HFFc6 (cell line): ENCODE data around the gene NLRP12. TPM values are rescaled to one million over a fixed set of nuclear protein-coding genes. Genes with fewer than 3 reads are reported as not detected.

Source experiments
- DNase-seq: peaks from one replicate; pipeline ENCODE4 v3.0.0-alpha.2; 2018
- H3K27ac Mint-ChIP-seq: 2 replicates; pipeline ENCODE4 v1.8.0; 2020; ENCODE audit warnings: mild to moderate bottlenecking, mixed read lengths
- H3K27me3 Mint-ChIP-seq: 2 replicates; pipeline ENCODE4 v1.8.0; 2021; ENCODE audit warnings: mild to moderate bottlenecking, moderate library complexity, mixed read lengths; ENCODE audit not compliant: insufficient read depth
- H3K36me3 Mint-ChIP-seq: 2 replicates; pipeline ENCODE4 v1.8.0; 2021; ENCODE audit warnings: low read depth, mixed read lengths
- H3K4me1 Mint-ChIP-seq: 2 replicates; pipeline ENCODE4 v1.8.0; 2020; ENCODE audit warnings: low read depth, mixed read lengths
- H3K4me3 Mint-ChIP-seq: 2 replicates; pipeline ENCODE4 v1.8.0; 2020; ENCODE audit warnings: mild to moderate bottlenecking, moderate library complexity, mixed read lengths
- H3K9me3 Mint-ChIP-seq: 2 replicates; pipeline ENCODE4 v1.8.0; 2020; ENCODE audit warnings: mild to moderate bottlenecking, mixed read lengths
- CTCF ChIP-seq: fragments of 200-600 bp; sonication (generic); IDR thresholded peaks from 2 replicates; pipeline ENCODE4 v1.5.0; 2021; ENCODE audit warnings: antibody characterized with exemption, mild to moderate bottlenecking
- total RNA-seq, 6 experiments: library from RNA; stranded (reverse); fragmentation: NEBNext Ultra II Directional; extraction: Animal tissue kit (Norgen Biotek cat#: 25700); gene quantifications; 2 replicates in 1 of 6; 3 replicates in 5 of 6; pipeline ENCODE4 v1.2.3, GENCODE V29; 2021

NLRP12 gene
- total RNA-seq, 6 experiments from 2014 or later, result not detected

GRCh38 chr19:53823380-53824120, 564 bp downstream of the NLRP12 start:
- peaks cover 10% of the 10 kb centered on the region for H3K27me3 Mint-ChIP-seq
- H3K27ac Mint-ChIP-seq, result no peak overlapping the region
- H3K9me3 Mint-ChIP-seq, result no peaks in the 10 kb centered on the region
- no peak overlapping the region for H3K4me3 Mint-ChIP-seq
- no peak for TF ChIP-seq CTCF
- no peak for DNase-seq
- H3K4me1 Mint-ChIP-seq, result no peaks in the 10 kb centered on the region; the same call in 1 of the 2 replicates
- H3K36me3 Mint-ChIP-seq, result no peaks in the 10 kb centered on the region

- H3K4me1 Mint-ChIP-seq, result peaks cover under 1% of the 10 kb centered on the region; the same call in 1 of the 2 replicates
- H3K27ac Mint-ChIP-seq, result no peak overlapping the region
- H3K27me3 Mint-ChIP-seq, result peaks cover 6% of the 10 kb centered on the region
- no peak for TF ChIP-seq CTCF
- no peaks in the 10 kb centered on the region for H3K9me3 Mint-ChIP-seq
- H3K36me3 Mint-ChIP-seq, result no peaks in the 10 kb centered on the region
- DNase-seq, result no peak
- no peak overlapping the region for H3K4me3 Mint-ChIP-seq
These were observed 4.3 kb downstream of the NLRP12 start for GRCh38 chr19:53819861-53820260.

GRCh38 chr19:53818756-53819155, 5.4 kb downstream of the NLRP12 start:
- Mint-ChIP-seq H3K36me3 (no peaks in the 10 kb centered on the region), H3K27me3 (peaks cover 6% of the 10 kb centered on the region), H3K4me3 (no peak overlapping the region), H3K9me3 (no peaks in the 10 kb centered on the region), H3K27ac (no peak overlapping the region), H3K4me1 (peaks cover 11% of the 10 kb centered on the region)
- no peak for DNase-seq
- TF ChIP-seq CTCF, result no peak

- no peaks in the 10 kb centered on the region for H3K27me3 Mint-ChIP-seq
- H3K9me3 Mint-ChIP-seq, result no peaks in the 10 kb centered on the region
- peaks cover 15% of the 10 kb centered on the region for H3K4me1 Mint-ChIP-seq
- H3K36me3 Mint-ChIP-seq, result no peaks in the 10 kb centered on the region
- peak; percentile 89 for DNase-seq
- H3K27ac Mint-ChIP-seq, result peak overlapping the region; percentile 66
- peak overlapping the region; percentile 39; the same call in 1 of the 2 replicates for H3K4me3 Mint-ChIP-seq
- no peak for TF ChIP-seq CTCF
These were observed 10.1 kb downstream of the NLRP12 start for GRCh38 chr19:53813996-53814395.

- no peak overlapping the region for H3K27ac Mint-ChIP-seq
- H3K36me3 Mint-ChIP-seq, result no peaks in the 10 kb centered on the region
- no peaks in the 10 kb centered on the region; the same call in 1 of the 2 replicates for H3K27me3 Mint-ChIP-seq
- no peaks in the 10 kb centered on the region for H3K9me3 Mint-ChIP-seq
- no peak for DNase-seq
- H3K4me3 Mint-ChIP-seq, result no peak overlapping the region
- peaks cover 15% of the 10 kb centered on the region for H3K4me1 Mint-ChIP-seq
- TF ChIP-seq CTCF, result peak; percentile 36
These were observed 11.8 kb downstream of the NLRP12 start for GRCh38 chr19:53812335-53812734.
